Measurements from ENCODE around the gene KIAA1958.
"Not testable (repeated sequence)": the region's sequence is repeated elsewhere in the genome, so short reads cannot be mapped to it uniquely, and the experiment has no call there.

KIAA1958 gene

GRCh38 chr9:112664531-112664930, 177.9 kb downstream of the KIAA1958 start:
- DNase-seq (ENCODE audit: low read depth in 2 of 2) = no peak

GRCh38 chr9:112665347-112665746, 178.7 kb downstream of the KIAA1958 start:
- no peak for DNase-seq (ENCODE audit: low read depth in 2 of 2)

GRCh38 chr9:112669326-112669725, 182.7 kb downstream of the KIAA1958 start:
- DNase-seq (ENCODE audit: low read depth in 2 of 2) = no peak

- DNase-seq (ENCODE audit: low read depth in 2 of 2) = no peak
Observed at GRCh38 chr9:112670991-112671625, 184.5 kb downstream of the KIAA1958 start.

GRCh38 chr9:112673221-112673620, 186.6 kb downstream of the KIAA1958 start:
- DNase-seq (ENCODE audit: low read depth in 2 of 2) = not testable (repeated sequence)

- DNase-seq (ENCODE audit: low read depth in 2 of 2) = no peak
Observed at GRCh38 chr9:112677040-112677439, 190.4 kb downstream of the KIAA1958 start.

GRCh38 chr9:112680731-112681402, 194.2 kb downstream of the KIAA1958 start:
- no peak for DNase-seq (ENCODE audit: low read depth in 2 of 2)

GRCh38 chr9:112689161-112689740, 202.6 kb downstream of the KIAA1958 start:
- no peak for DNase-seq (ENCODE audit: low read depth in 2 of 2)

GRCh38 chr9:112694706-112695555, 208.3 kb downstream of the KIAA1958 start:
- no peak for DNase-seq (ENCODE audit: low read depth in 2 of 2)

- DNase-seq (ENCODE audit: low read depth in 2 of 2) = no peak
Observed at GRCh38 chr9:112696461-112696860, 209.8 kb downstream of the KIAA1958 start.

GRCh38 chr9:112699230-112699629, 212.6 kb downstream of the KIAA1958 start:
- DNase-seq (ENCODE audit: low read depth in 2 of 2) = no peak

GRCh38 chr9:112700085-112700484, 213.5 kb downstream of the KIAA1958 start:
- DNase-seq (ENCODE audit: low read depth in 2 of 2) = no peak

- no peak for DNase-seq (ENCODE audit: low read depth in 2 of 2)
Observed at GRCh38 chr9:112703304-112703703, 216.7 kb downstream of the KIAA1958 start.

GRCh38 chr9:112705768-112706427, 219.3 kb downstream of the KIAA1958 start:
- DNase-seq (ENCODE audit: low read depth in 2 of 2) = no peak

GRCh38 chr9:112711050-112711689, 224.5 kb downstream of the KIAA1958 start:
- no peak for DNase-seq (ENCODE audit: low read depth in 2 of 2)

GRCh38 chr9:112712678-112713077, 226.1 kb downstream of the KIAA1958 start:
- DNase-seq (ENCODE audit: low read depth in 2 of 2) = no peak

- DNase-seq (ENCODE audit: low read depth in 2 of 2) = peak; percentile 93 to 95
Observed at GRCh38 chr9:112717661-112718331, 231.2 kb downstream of the KIAA1958 start, which contains the start of gene INIP. INIP (minus strand) TSS chr9:112718117; CDS start chr9:112716485, 1,632 bp downstream.

Data from stimulated activated CD4-positive, alpha-beta T cell treated with anti-CD3 and anti-CD28 coated beads, Interleukin-4, amount 100 ng/mL, for 48 hours (primary cell).